WTC11 (cell line): ENCODE measurements around the gene DGKH. TPM values are rescaled to one million over a fixed set of nuclear protein-coding genes. Genes with fewer than 3 reads are reported as not detected.

Source experiments
- ATAC-seq: fragments of 200-7000 bp; cut with Tn5 transposase; 2 replicates; pipeline ENCODE4 v1.10.0; 2021; ENCODE audit warnings: mild to moderate bottlenecking, moderate library complexity
- CTCF ChIA-PET: fragments of 300-600 bp; sonication (Branson Sonifier 250); formaldehyde crosslinking; loops from one replicate; lab custom pipeline; 2021; ENCODE audit warnings: antibody characterized with exemption; lab: Charles Lee
- POLR2A ChIA-PET: fragments of 350-600 bp; sonication (Branson Sonifier 250); formaldehyde crosslinking; loops from one replicate; lab custom pipeline; 2021; ENCODE audit warnings: antibody characterized with exemption; lab: Charles Lee
- DNase-seq: peaks from one replicate; pipeline ENCODE4 v3.0.0; 2021; ENCODE audit warnings: low spot score
- H3K27ac Mint-ChIP-seq: 2 replicates; pipeline ENCODE4 v1.8.0; 2021; ENCODE audit warnings: mixed read lengths
- H3K27me3 Mint-ChIP-seq: 2 replicates; pipeline ENCODE4 v1.8.0; 2021; ENCODE audit warnings: low read depth, mild to moderate bottlenecking, moderate library complexity, mixed read lengths
- H3K36me3 Mint-ChIP-seq: 2 replicates; pipeline ENCODE4 v1.8.0; 2021; ENCODE audit warnings: mixed read lengths
- H3K4me1 Mint-ChIP-seq: 2 replicates; pipeline ENCODE4 v1.8.0; 2022; ENCODE audit warnings: mixed read lengths
- H3K4me3 Mint-ChIP-seq: 2 replicates; pipeline ENCODE4 v1.8.0; 2021; ENCODE audit warnings: mild to moderate bottlenecking, moderate library complexity, mixed read lengths
- H3K9me3 Mint-ChIP-seq: 2 replicates; pipeline ENCODE4 v1.8.0; 2021; ENCODE audit warnings: mixed read lengths
- AFF4 ChIP-seq: sonication (generic); formaldehyde crosslinking; IDR thresholded peaks from 2 replicates; pipeline ENCODE4 v1.8.1; 2023; ENCODE audit warnings: mild to moderate bottlenecking, missing genetic modification reagents, borderline replicate concordance
- AR ChIP-seq: fragments of 250-450 bp; sonication (Bioruptor Pico); IDR thresholded peaks from 2 replicates; pipeline ENCODE4 v1.9.0; 2021; ENCODE audit warnings: mild to moderate bottlenecking
- ARID4B ChIP-seq: sonication (generic); formaldehyde crosslinking; IDR thresholded peaks from 2 replicates; pipeline ENCODE4 v1.8.0; 2023; ENCODE audit warnings: missing genetic modification reagents, mild to moderate bottlenecking, borderline replicate concordance
- CREM ChIP-seq: sonication (generic); formaldehyde crosslinking; IDR thresholded peaks from 2 replicates; pipeline ENCODE4 v1.8.1; 2022; ENCODE audit warnings: mild to moderate bottlenecking, missing genetic modification reagents, moderate library complexity
- NFATC4 ChIP-seq: fragments of 250-450 bp; sonication (Bioruptor Pico); IDR thresholded peaks from 2 replicates; pipeline ENCODE4 v1.9.0; 2021; ENCODE audit warnings: mild to moderate bottlenecking
- USF1 ChIP-seq: sonication (generic); formaldehyde crosslinking; IDR thresholded peaks from 2 replicates; pipeline ENCODE4 v1.8.0; 2022; ENCODE audit warnings: mild to moderate bottlenecking, missing genetic modification reagents
- ZNF512 ChIP-seq: sonication (generic); formaldehyde crosslinking; IDR thresholded peaks from 2 replicates; pipeline ENCODE4 v1.8.1; 2022; ENCODE audit warnings: missing genetic modification reagents, borderline replicate concordance
- total RNA-seq: library from RNA; stranded (reverse); gene quantifications from 3 replicates; pipeline ENCODE4 v1.2.3, GENCODE V29; 2021
- TF ChIP-seq, protein P1 (sequence below): sonication (generic); formaldehyde crosslinking; IDR thresholded peaks from 2 replicates; pipeline ENCODE4 v1.8.1; 2023; ENCODE audit warnings: mild to moderate bottlenecking, missing genetic modification reagents
- TF ChIP-seq, protein P2 (sequence below): fragments of 250-450 bp; sonication (Bioruptor Pico); IDR thresholded peaks from 2 replicates; pipeline ENCODE4 v1.9.0; 2021; ENCODE audit warnings: moderate library complexity, mild to moderate bottlenecking, inconsistent platforms, borderline replicate concordance
- TF ChIP-seq, protein P3 (sequence below): fragments of 250-450 bp; sonication (Bioruptor Pico); IDR thresholded peaks from 2 replicates; pipeline ENCODE4 v1.8.0; 2021; ENCODE audit warnings: mild to moderate bottlenecking

Gene DGKH
- total RNA-seq, 1 experiment from 2014 or later, result 7.6 TPM

- ATAC-seq (no peak), DNase-seq (no peak)
- ChIA-PET CTCF (no interaction called here), POLR2A (interaction anchor here (0.6 kb wide), 1 partner anchor 8 kb away, joined by 3 read pairs; no protein-coding TSS in a partner anchor)
- no peaks in the 10 kb centered on the region for H3K9me3 Mint-ChIP-seq
- no peaks in the 10 kb centered on the region for H3K27me3 Mint-ChIP-seq
- H3K4me1 Mint-ChIP-seq, result peaks cover 23% of the 10 kb centered on the region; the same call in 1 of the 2 replicates
- TF ChIP-seq AFF4 (CRISPR knock-in tag) (no peak), USF1 (no peak), AR (no peak), ZNF512 (CRISPR knock-in tag) (no peak), ARID4B (CRISPR knock-in tag) (no peak), CREM (CRISPR knock-in tag) (no peak), NFATC4 (CRISPR knock-in tag) (no peak)
- TF ChIP-seq, protein P1, sequence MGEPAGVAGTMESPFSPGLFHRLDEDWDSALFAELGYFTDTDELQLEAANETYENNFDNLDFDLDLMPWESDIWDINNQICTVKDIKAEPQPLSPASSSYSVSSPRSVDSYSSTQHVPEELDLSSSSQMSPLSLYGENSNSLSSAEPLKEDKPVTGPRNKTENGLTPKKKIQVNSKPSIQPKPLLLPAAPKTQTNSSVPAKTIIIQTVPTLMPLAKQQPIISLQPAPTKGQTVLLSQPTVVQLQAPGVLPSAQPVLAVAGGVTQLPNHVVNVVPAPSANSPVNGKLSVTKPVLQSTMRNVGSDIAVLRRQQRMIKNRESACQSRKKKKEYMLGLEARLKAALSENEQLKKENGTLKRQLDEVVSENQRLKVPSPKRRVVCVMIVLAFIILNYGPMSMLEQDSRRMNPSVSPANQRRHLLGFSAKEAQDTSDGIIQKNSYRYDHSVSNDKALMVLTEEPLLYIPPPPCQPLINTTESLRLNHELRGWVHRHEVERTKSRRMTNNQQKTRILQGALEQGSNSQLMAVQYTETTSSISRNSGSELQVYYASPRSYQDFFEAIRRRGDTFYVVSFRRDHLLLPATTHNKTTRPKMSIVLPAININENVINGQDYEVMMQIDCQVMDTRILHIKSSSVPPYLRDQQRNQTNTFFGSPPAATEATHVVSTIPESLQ, result no peak
- TF ChIP-seq, protein P2, sequence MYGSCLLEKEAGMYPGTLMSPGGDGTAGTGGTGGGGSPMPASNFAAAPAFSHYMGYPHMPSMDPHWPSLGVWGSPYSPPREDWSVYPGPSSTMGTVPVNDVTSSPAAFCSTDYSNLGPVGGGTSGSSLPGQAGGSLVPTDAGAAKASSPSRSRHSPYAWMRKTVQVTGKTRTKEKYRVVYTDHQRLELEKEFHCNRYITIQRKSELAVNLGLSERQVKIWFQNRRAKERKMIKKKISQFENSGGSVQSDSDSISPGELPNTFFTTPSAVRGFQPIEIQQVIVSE (CRISPR knock-in tag), result no peak
- TF ChIP-seq, protein P3, sequence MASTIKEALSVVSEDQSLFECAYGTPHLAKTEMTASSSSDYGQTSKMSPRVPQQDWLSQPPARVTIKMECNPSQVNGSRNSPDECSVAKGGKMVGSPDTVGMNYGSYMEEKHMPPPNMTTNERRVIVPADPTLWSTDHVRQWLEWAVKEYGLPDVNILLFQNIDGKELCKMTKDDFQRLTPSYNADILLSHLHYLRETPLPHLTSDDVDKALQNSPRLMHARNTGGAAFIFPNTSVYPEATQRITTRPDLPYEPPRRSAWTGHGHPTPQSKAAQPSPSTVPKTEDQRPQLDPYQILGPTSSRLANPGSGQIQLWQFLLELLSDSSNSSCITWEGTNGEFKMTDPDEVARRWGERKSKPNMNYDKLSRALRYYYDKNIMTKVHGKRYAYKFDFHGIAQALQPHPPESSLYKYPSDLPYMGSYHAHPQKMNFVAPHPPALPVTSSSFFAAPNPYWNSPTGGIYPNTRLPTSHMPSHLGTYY, result no peak
- no peak overlapping the region for H3K27ac Mint-ChIP-seq
- no peaks in the 10 kb centered on the region for H3K36me3 Mint-ChIP-seq
- H3K4me3 Mint-ChIP-seq, result no peak overlapping the region
These were observed 78.6 kb downstream of the DGKH start for GRCh38 chr13:42127047-42127446.
